Epidermal melanocyte (primary cell): ENCODE measurements around the gene KIAA1549.

Source experiments
- DNase-seq: peaks from one replicate; pipeline ENCODE4 v3.0.0; 2011; ENCODE audit warnings: low spot score; ENCODE audit not compliant: insufficient read length

The KIAA1549 gene

DNA sequence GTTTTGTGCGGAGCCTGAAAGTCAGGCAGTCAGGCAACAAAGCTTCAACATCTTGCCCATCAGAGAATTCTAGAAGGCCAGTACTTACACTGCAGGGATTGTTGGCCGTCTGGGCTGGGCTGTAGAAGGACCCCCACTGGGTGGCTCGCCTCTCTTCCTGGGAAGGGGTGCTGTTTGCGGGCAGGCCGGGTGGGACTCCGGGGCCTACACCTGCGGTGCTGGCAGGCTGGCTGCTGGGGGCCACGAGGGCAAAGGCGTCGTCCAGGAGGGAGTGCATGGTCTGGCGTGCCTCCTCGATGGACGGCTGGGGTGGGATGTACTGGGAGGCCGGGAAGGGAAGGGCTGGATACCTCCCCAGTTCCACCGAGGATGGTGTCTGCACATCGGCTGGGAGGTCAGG is 120.1 kb downstream of the KIAA1549 start:
- DNase-seq: no peak

DNA sequence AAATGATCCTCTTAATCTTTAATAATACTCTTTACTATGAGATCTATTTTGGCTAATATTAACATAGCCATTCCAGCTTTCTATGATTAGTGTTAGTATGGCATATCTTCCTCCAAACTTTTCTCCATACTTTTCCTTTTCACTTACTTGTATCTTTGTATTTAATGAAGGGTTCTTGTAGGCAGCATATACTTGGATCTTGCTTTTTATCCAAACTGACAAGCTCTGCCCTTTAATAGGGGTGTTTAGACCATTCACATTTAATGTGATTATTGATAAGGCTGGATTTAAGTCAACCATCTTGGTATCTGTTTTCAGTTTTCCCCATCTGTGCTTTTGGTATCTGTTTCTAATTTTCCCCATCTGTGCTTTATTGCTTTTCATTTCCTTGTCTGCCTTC is 123.5 kb downstream of the KIAA1549 start:
- DNase-seq: no peak

- no peak for DNase-seq
Measured at GRCh38 chr7:138854115-138854645, 127.0 kb downstream of the KIAA1549 start.

DNA sequence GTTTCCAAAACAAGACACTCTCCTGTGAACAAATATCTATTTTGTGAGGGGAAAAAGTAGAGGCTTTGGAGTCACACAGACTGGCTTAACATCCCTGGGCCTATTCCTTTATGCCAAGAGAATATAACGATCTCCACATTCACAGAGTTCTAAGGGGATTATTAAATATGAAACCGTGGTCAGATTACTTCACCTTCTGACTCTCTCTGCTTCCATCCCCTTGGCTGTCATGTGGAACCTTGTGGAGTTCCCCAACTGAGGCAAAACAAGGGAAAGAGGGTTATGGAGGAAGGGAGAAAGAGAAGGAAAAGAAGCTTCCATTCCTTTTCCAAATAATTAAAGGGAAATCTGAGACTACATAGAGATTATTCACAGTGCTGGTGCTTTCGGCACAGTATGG is 127.7 kb downstream of the KIAA1549 start:
- no peak for DNase-seq

GRCh38 chr7:138852469-138852868 is 128.7 kb downstream of the KIAA1549 start:
- no peak for DNase-seq

GRCh38 chr7:138849701-138850100 is 131.5 kb downstream of the KIAA1549 start:
- DNase-seq: no peak

DNA sequence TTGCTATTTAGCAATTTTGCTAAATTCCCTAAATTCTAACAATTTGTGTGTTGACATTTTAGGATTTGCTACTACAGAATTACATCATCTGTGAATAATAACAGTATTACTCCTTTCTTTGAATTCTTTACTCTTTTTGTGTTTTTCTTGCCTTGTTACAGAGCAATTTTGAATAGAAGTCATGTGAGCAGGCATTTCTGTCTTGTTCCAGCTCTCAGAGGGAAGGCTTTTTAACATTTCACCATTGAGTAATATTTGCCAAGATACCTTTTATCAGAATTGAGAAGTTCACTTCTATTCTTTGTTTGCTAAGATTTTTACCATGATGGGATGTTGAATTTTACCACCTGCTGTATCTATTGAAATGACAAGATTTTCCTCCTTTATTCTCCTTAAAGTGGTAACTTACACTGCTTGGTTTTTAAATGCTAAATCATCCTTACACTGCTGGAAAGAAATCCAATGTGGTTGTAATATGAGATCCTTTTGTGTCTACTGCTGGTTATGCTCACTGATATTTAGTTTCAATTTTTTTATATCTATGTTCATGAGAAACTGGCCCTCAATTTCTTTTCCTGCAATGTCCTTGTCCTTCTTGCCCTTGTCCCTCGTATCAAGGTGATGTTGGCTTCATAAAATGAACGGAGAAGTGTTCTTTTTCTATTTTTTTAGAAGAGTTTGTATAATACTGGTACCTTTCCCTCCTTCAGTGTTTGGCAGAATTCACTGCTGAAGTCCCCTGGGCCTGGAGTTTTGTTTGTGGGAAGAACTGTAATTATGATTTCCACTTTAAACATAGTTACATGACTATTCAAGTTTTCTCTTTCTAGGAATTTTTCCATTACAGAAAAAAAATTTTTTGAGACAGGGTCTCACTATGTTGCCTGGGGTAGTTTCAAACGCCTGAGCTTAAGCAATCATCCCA is 132.9 kb downstream of the KIAA1549 start:
- DNase-seq: no peak

DNA sequence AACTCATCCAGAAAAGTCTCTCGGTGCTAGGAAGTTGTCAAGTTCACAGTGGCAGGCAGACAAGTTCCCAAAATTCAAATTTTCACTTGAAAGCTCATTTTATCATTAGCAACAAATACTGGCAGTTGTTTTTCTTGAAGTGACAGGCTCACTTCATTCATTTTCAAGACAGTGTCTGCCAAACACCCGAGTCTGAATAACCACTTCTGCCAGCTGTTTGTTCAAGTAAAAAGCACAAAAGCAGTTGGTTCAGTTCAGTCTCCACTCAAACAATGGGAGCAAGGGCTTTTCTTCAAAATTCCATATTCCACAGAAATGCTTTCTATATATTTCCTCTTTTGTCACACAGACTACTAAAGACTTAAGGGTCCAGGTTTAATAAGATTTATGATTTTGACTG is 135.5 kb downstream of the KIAA1549 start:
- no peak for DNase-seq

GRCh38 chr7:138843632-138844580 is 137.3 kb downstream of the KIAA1549 start:
- no peak for DNase-seq

GRCh38 chr7:138842111-138842510 is 139.1 kb downstream of the KIAA1549 start:
- DNase-seq: no peak

DNA sequence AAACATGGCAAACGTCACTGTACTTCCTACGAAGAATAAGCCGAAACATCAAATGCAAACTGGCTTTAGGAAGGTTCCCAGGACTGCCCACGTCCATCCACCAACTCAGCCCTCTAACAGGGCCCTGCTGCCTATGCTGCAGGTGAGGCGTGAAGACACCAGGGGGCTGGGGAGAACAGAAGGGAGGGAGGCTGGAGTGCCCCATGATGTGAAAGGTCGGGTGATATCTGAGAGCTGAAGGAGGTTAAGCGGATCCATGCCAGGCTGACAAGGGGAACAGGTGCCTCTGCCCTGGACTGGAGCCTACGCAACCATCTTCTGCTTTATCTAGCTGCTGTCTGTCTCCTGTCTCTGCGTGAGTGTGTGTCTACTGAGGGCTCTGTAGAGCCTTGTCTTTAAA is 143.0 kb downstream of the KIAA1549 start:
- DNase-seq: no peak

DNA sequence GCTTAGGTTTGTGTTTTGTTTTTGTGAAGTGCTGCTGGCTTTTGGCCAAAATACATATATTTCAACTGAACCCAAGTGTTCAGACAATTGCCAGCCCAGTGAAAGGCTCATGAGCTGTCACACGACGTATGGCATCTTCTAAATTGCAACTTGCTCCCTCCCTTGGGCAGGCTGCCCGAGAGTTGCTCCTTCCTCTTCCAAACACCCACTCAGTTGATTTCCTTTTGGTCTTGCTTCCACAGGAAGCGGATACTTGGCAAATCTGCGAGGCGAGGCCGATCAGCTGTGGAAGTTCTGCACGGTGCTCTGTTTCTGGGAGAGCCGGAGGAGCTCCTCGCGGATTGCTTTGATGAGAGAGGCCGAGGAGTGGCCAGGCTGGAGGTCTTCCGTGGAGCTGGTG is 143.6 kb downstream of the KIAA1549 start:
- DNase-seq: no peak

GRCh38 chr7:138835087-138835486 is 146.1 kb downstream of the KIAA1549 start:
- no peak for DNase-seq

- DNase-seq: no peak
Measured at GRCh38 chr7:138834583-138834982, 146.6 kb downstream of the KIAA1549 start.

- DNase-seq: no peak
Measured at GRCh38 chr7:138833596-138833995, 147.6 kb downstream of the KIAA1549 start.

GRCh38 chr7:138832966-138833365 is 148.2 kb downstream of the KIAA1549 start:
- DNase-seq: no peak

DNA sequence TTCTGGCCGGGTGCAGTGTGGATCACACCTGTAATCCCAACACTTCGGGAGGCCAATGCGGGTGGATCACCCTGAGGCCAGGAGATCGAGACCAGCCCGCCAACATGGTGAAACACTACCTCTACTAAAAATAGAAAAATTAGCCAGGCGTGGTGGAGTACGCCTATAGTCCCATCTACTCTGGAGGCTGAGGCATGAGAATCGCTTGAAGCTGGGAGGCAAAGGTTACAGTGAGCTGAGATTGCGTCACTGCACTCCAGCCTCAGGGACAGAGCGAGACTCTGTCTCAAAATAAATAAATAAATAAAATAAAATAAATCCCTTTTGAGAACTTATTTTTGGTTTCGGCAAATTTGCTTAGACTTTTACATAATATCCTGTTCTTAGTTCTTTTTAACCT is 151.9 kb downstream of the KIAA1549 start:
- no peak for DNase-seq

- no peak for DNase-seq
Measured at GRCh38 chr7:138828302-138828701, 152.9 kb downstream of the KIAA1549 start.

GRCh38 chr7:138825049-138825721 is 156.0 kb downstream of the KIAA1549 start:
- DNase-seq: no peak

DNA sequence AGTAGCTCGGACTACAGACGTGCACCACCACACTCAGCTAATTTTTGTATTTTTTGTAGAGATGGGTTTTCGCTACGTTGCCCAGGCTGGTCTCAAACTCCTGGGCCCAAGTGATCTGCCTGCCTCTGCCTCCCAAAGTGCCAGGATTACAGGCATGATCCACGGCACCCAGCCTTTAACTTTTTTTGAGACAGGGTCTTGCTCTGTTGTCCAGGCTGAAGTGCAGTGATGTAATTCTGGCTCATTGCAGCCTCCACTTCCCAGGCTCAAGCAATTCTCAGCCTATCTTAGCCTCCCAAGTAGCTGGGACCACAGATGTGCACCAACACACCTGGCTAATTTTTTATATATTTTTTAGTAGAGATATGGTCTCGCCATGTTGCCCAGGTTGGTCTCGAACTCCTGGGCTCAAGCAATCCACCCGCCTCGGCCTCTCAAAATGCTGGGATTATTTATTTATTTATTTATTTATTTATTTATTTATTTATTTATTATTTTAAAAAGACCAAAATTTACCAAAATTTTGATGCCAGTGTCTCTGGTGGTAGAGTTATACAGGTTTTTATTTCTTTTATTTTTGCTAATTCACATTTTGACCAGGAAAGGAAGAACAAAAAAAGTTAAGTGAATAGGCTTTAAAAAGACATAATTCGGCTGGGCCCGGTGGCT is 158.2 kb downstream of the KIAA1549 start:
- DNase-seq: no peak

DNA sequence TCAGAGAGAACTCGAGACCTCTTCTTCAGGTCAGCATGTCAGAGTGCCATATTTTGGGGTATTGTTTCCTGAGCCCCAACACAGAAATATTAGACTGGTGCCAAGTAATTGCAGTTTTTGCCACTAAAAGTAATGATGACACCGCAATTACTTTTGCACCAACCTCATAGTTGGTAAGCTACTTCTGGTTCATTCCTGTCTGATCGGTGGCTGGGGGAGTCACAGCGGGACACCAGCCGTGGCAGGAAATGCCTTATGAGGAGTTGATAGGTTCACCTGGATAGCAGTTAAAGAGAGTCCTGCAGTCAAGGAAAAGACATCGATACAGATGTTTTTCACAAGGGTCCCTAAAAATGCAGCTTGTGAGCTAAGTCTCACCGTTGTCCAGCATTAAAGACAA is 159.3 kb downstream of the KIAA1549 start:
- no peak for DNase-seq
